DMS114 treated with DMSO at 0.1 percent for 48 hours (cell line): ENCODE data around the gene TGFB1I1.

ENCODE experiments used
- DNase-seq: peaks from one replicate; lab custom pipeline; 2025; ENCODE audit not compliant: unreplicated experiment; lab: John Stamatoyannopoulos, UW

Gene TGFB1I1

DNA sequence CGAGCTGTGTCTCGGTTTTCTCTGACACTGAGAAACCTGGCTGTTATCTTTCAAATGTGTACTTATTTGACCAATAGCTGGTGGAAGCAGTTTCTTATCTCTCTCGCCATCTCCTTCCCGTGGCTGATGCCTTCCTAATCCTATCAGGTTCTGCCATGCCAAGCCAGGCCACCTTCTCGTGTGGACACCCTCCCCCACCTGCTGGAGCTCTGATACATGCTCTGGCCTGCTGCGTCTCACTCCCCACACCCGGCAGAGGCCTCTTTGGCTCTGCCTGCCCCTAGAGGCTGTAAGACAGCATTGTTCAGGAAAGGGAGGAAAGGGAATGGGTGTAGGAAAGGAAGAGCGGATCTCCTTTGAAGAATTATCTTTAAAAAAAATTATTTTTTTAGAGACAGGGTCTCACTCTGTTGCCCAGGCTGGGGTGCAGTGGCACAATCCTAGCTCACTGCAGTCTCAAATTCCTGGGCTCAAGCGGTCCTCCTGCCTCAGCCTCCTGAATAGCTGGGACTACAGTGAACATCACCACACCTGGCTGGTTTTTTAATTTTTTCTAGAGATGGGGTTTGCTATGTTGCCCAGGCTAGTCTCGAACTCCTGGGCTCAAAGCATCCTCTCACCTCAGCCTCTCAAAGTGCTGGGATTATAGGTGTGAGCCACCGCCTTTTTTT is 20.1 kb upstream of the TGFB1I1 start:
- peak; percentile 81 for DNase-seq

DNA sequence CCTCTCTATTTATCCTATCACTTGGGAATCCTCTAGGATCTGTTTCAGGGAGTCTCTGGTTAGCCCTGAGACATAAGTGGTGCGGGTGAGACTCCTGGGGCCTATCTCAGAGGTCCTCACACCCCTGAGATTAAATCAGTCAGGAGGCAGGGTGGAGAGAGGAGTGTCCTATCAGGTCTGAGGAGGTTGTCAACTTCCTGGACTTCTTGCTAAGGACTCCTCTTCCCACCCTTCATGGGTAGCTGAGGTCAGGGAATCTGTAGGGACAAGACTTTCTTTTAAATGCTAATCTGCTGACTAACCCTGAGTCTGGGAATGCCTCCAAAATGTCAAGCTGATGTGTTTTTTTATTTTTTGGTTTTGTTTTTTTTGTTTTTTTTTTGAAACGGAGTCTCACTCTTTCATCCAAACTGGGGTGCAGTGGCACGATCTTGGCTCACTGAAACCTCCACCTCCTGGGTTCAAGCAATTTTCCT is 19.3 kb upstream of the TGFB1I1 start:
- no peak for DNase-seq

- no peak for DNase-seq
Measured at GRCh38 chr16:31453255-31454204, 18.4 kb upstream of the TGFB1I1 start.

- DNase-seq = no peak
Measured at GRCh38 chr16:31455601-31456314, 16.2 kb upstream of the TGFB1I1 start.

DNA sequence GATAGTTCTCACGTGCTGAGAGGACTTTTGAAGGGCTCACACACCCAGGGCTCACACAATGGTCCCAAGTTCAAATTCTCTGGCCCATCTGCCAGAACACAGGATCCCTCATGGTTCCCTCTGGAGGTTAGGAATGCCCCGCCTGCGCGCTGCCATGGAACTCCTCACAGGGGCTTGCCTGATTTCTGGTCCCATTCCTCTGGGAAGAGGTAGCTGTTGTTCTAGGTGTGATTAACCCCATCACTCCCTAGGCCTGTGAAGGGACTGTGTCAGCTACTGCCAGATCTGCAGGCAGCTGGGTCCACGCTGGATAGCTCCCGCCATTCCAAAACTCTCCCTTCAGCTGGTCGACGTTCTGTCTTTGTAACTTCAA is 15.0 kb upstream of the TGFB1I1 start:
- DNase-seq = no peak

GRCh38 chr16:31458073-31458843 is 13.7 kb upstream of the TGFB1I1 start:
- DNase-seq = no peak

- DNase-seq = peak; percentile 95
Measured at GRCh38 chr16:31458844-31459686, 12.9 kb upstream of the TGFB1I1 start, which contains the start of gene ARMC5. TSS of gene ARMC5 (plus strand) at chr16:31459501. CDS start at chr16:31459525, 24 bp downstream.

DNA sequence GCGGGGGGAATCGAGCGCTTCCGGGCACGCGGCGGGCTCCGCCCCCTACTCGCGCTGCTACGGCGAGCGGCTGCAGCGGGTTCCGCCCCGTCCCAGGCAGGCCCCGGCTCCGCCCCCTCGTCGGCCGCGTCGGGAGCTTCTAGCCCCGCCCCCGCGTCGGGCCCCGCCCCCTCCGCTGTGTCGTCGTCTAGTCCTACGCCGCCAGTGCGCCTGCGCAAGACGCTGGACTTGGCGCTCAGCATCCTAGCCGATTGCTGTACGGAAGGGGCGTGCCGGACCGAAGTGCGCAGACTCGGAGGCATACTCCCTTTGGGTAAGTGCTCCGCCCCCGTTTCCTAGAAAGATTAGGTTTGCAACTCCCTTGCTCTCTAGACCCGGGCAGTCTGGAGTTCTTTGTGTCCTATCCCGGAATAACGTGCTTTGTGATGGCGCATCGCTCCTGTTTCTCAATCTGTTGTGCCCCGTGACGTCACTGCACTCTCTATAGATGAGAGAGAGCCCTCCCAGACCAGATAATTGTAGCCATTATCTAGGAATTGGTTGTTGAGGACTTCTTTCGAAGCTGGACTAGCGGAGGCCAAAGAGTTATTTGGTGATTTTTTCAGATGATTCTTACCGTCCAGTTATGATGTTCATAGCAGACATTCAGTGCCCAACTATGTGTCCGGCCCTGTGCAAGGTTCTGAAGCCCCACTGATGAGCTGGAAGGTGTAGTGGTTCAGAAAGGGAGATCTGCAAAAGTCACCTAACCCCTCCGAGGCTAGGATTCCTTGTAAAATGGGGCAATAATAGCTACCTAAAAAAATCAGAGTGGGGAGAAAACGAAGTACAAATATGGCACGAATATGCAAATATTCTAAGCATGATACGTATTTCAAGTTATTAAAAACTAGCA is 12.0 kb upstream of the TGFB1I1 start:
- DNase-seq = peak; percentile 96

DNA sequence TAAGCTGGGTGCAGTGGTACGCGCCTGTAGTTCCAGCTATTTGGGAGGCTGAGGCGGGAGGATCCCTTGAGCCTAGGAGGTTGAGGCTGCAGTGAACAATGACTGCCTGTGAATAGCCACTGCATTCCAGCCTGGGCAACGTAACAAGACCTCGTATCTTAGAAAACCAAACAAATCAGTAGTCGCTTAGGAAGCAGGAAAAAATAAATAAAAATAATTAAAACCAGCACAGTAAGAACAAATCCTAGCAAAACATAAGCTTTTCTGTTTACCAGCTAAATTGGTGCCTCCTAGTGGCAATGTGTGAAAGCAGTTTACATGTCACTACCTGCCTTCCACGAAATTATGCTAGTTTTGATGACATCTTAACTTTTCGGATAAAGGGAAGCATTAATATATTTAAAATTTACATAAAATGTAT is 11.4 kb upstream of the TGFB1I1 start:
- DNase-seq = peak; percentile 17

DNA sequence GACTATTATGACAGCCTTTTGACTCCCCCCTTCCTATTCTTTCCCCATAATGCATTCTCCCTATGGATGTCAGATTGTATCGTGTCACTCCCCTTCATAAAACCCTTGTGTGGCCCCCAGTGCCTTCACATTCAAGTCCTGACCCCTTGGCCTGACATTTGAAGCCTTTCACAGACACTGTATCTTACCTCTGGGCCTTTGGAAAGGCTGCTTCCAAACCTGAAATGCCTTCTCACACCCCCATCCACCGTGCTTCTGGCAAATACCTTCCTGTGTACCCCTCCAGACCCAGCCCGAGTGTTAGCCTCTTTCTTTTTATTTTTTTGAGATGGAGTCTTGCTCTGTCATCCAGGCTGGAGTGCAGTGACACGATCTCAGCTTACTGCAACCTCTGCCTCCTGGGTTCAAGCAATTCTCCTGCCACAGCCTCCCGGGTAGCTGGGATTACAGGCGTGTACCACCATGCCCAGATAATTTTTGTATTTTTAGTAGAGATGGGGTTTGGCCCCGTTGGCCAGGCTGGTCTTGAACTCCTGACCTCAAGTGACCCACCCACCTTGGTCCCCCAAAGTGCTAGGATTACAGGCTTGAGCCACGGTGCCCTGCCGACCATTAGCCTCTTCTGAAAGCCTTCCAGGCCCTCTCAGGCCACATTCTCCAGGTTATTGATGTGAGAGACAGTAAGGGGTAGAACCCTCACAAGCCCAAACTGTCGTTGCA is 10.6 kb upstream of the TGFB1I1 start:
- no peak for DNase-seq

- DNase-seq = no peak
Measured at GRCh38 chr16:31461921-31462804, 9.8 kb upstream of the TGFB1I1 start.

DNA sequence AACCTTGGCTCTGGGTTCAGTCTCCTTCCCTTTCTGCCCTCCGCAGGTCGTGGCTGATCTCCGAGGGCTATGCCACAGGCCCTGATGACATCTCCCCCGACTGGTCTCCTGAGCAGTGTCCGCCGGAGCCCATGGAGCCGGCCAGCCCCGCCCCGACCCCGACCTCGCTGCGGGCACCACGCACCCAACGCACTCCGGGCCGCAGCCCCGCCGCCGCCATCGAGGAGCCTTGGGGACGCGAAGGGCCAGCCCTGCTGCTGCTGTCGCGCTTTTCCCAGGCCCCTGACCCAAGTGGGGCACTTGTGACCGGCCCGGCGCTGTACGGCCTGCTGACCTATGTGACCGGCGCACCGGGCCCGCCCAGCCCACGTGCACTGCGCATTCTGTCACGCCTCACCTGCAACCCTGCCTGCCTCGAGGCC is 7.6 kb upstream of the TGFB1I1 start:
- no peak for DNase-seq

DNA sequence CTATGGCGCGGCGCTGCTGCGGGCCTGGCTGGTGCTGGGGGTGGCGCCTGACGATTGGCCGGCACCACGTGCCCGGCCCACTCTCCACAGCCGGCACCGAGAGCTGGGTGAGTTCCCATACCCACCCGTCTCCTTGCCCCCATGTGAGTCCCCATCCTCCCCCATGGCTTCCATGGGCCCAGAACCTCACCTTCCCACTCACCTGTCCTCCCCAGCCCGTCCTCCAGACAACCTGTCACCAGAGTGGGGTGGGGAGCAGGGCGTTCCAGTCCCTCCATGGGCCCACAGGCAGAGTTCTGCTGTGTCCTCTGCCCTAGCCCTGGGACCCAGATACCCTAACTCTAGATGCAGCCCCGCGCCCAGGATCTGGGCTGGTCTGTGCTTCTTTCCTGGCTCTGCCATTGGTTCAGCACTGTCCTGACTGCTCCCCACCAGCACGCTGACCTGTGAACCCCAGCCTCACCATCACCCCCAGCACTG is 7.1 kb upstream of the TGFB1I1 start:
- no peak for DNase-seq

GRCh38 chr16:31465788-31466370 is 6.1 kb upstream of the TGFB1I1 start:
- DNase-seq = no peak

DNA sequence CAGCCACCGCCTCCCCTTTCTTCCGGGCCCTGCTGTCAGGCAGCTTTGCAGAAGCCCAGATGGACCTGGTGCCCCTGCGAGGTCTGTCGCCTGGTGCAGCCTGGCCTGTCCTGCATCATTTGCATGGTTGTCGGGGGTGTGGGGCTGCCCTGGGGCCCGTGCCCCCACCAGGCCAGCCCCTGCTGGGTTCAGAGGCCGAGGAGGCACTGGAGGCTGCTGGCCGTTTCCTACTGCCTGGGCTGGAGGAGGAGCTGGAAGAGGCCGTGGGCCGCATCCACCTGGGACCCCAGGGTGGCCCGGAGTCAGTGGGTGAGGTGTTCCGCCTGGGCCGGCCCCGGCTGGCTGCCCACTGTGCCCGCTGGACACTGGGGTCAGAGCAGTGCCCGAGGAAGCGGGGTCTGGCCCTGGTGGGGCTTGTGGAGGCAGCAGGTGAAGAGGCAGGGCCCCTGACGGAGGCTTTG is 5.5 kb upstream of the TGFB1I1 start:
- no peak for DNase-seq

- DNase-seq = no peak
Measured at GRCh38 chr16:31467151-31467773, 4.7 kb upstream of the TGFB1I1 start.
